HG03571 (cell line): Measurements from ENCODE around the gene NBEAL1.
"Not testable (repeated sequence)": the region's sequence is repeated elsewhere in the genome, so short reads cannot be mapped to it uniquely, and the experiment has no call there.

Source experiments
- ATAC-seq: cut with Tn5 transposase; IDR thresholded peaks from one replicate; pipeline ENCODE4 v1.9.1; 2021; ENCODE audit not compliant: unreplicated experiment

Gene NBEAL1

DNA sequence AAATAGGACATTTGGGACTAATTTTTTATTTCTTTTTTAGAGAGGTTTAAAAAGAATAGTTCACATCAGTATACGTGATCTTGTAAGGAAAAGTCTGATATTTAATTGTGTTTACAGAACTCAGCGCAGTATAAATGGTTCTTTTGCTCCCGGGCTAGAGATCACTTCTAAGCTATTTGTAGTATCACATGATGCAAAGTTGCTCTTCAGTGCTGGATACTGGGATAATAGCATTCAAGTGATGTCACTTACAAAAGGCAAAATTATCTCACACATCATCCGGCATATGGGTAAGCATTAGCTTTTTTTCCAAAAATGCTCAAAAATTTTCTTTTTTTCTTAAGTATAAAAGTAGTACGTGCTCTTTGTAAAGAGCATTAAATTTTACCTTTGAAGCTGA is 186.8 kb downstream of the NBEAL1 start:
- ATAC-seq, result no peak

DNA sequence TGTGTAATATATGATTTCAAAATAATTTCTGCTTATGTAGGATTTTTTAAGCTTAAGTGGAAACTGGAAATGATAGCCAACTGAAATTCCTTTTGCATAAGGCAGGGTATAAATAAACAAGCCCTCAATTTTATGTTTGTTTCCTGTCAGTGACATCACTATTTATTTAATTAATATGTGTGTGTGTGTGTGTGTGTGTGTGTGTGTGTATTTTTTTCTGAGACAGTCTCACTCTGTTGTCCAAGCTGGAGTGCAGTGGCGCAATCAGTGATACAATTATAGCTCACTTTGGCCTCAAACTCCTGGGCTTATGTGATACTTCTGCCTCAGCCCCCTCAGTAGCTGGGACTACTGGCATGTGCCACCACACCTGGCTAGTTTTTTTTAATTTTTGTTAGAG is 194.9 kb downstream of the NBEAL1 start:
- no peak for ATAC-seq

DNA sequence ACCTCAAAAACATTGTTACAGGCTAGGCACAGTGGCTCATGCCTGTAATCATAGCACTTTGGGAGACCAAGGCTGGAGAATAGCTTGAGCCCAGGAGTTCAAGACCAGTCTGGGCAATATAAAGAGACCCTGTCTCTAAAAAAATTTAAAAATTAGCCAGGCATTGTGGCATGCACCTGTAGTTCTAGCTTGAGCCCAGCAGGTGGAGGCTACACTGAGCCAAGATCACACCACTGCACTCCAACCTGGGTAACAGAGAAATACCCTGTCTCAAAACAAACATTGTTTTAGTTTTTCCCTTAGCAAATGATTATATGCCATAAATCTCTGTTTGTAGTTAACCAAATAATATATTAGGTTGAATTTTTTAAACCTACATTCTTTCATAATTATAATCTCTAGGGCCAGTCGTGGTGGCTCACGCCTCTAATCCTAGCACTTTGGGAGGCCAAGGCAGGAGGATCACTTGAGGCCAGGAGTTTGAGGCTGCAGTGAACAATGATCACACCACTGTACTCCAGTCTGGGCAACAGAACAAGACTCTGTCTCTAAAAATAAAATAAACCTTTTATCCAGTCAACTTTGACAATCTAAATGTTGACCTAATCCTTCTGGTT is 210.9 kb downstream of the NBEAL1 start:
- peak; percentile 62 for ATAC-seq

DNA sequence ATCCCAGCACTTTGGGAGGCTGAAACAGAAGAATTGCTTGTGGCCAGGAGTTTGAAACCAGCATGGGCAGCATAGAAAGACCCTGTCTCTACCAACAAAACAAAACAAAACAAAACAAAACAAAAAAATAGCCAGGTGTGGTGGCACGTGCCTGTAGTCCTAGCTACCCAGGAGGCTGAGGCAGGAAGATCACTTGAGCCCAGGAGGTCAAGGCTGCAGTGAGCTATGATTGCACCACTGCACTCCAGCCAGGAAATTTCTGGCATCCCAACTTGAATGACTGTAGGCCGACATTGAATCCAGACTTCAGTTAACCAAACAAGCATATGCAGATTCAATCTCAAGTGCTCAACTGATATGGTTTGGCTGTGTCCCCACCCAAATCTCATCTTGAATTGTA is 215.0 kb downstream of the NBEAL1 start:
- not testable (repeated sequence) for ATAC-seq

DNA sequence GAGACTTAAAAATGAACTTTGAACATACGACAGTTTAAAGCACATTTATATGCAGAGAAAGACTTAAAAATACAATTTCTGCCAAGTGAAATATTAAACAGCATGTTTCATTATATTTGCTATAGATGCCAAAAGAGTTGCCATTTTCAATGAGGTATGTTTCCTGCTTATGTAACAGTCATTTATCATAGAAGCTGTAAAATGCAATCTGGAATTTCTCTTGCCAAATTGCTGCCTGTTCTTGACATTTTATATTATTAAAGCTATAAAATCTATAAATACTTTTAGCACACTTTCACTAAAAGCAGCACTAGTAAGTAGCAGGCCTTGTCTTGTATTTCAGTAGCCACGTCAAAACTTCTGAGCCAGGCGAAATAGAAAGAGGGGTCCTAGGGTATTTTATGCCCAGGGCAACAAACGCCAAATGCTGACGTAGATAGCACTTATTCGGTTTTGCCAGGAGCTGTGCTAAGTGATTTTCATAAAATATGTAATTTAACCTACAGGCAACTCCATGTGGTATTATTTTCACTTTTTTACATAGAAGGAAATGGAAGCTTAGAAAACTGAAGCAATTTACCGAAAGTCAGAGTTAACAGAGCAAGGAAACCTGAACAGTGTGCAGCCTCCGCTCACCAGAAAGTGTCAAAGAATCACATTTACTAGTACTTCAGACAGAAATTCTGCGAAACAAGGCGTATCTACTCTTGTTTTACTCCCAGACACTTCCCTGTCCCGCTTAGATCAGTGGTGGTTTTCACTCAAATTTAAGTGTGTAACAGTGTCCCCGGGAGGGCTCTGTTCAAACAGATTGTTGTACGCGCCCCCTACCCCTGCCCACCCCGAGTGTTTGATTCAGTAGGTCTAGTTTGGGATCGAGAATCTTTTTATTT is 222.9 kb downstream of the NBEAL1 start:
- ATAC-seq, result no peak

DNA sequence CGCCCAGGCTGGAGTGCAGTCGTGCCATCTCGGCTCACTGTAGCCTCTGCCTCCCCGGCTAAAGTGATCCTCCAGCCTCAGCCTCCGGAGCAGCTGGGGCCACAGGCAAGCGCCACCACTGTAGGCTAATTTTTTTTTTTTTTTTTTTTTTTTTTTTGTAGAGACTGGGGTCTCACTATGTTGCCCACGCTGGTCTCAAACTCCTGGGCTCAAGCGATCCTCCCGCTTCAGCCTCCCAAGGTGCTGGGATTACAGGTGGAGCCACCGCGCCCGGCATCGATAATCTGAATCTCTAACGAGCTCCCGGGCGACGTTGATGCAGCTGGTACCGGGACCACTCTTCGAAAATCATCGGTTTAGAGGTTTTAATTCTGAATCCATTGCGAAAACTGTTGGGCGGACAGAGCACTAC is 223.6 kb downstream of the NBEAL1 start:
- no peak for ATAC-seq

DNA sequence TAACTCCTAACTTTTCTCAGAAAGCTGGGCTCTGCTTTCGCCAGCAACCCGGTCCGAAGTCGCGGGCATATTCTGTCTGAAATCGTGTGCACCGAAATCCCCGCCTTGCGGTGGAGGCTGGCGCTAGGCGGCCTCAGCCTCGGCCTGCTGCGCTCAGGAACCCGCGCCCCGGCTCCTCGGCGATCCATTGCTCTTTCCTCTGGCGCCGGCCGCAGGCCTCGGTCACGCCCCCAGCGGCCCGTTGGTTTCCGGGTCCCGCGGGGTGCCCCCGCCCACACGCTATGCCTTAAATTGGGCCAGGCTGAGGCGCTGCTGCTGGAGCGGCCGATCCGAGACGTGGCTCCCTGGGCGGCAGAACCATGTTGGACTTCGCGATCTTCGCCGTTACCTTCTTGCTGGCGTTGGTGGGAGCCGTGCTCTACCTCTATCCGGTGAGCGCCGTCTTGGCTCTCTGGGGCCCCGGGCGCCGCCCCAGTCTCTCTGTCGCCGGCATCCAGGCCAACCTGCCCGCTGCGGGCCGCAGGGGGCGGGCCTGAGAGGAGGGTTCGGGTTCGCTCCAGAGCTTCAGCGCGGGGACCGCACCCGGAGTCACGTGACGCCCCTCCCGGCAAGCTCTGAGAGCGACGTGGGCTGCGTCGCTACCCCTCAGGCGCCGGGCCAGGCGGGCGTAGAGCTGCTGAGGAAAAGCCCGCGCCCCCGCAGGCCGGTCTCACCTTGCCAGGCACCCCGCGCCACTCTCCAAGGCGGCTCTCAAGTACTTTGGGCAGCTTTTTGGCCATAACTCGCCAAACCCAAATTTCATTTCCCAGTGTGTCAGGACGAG is 224.2 kb downstream of the NBEAL1 start, which contains the start of gene CYP20A1:
Gene CYP20A1, plus strand, starts transcription at position 315 of the 823 bp plus-strand sequence. Its CDS starts 45 bp downstream, at position 360.
- peak; percentile 87 for ATAC-seq

DNA sequence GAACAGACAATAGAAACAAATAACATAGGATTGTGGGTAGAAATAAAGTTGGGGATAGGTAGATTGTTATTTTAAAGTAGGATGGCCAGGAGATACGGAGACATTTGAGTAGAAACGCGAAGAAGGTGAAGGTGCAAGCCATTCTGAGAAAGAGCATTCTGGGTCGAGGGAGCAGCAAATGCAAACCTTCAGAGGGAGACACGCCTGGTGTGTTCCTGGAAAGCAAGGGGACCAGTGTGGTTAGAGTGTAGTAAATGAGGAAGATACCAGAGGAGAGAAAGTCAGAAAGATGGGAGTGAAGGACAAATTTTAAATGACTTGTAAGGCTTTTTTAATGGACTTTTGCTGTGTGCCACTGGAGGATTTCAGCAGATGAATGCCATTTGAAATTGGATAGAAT is 225.8 kb downstream of the NBEAL1 start:
- no peak for ATAC-seq

DNA sequence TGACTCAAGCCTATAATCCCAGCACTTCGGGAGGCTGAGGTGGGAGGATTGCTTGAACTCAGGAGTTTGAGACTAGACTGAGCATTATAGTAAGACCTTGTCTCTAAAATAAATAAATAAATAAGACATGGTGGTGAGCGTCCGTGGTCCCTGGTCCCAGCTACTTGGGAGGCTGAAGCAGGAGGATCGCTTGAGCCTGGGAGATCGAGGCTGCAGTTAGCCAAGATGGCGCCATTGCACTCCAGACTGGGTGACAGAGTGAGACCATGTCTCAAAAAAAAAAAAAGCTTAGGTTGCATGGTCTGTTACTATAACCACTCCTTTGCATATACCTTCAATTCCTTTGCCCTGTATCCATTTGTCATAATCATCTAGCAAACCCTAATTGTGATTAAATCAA is 227.8 kb downstream of the NBEAL1 start:
- no peak for ATAC-seq

DNA sequence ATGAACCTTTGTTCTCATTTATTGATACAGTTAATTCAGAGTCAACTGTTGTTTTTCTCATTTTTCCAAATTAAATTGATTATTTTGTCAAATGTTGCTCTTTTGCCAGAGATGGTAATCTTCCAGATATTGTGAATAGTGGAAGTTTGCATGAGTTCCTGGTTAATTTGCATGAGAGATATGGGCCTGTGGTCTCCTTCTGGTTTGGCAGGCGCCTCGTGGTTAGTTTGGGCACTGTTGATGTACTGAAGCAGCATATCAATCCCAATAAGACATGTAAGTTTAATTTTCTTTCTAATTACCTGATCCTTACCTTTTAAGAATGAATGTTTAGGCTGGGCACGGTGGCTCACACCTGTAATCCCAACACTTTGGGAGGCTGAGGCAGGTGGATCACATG is 232.0 kb downstream of the NBEAL1 start:
- ATAC-seq, result no peak

DNA sequence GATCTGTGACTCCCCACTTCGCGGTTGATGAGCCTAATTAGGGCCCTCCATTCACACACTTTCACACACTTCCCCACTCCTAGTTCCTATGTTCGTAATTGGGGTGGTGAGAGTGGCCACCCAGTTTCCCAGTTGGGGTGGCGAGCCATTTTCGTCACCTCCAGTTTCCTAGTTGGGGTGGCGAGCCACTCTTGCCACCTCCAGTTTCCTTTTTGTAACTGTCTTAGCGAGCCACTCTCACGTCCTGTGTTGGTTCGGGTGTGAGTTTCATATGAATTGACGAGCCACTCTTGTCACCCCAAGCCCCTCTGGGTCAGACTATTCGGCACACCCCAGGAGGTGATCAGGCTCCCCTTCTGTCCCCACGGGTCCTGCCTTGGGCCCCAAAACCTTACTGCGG is 238.1 kb downstream of the NBEAL1 start:
- ATAC-seq, result no peak

DNA sequence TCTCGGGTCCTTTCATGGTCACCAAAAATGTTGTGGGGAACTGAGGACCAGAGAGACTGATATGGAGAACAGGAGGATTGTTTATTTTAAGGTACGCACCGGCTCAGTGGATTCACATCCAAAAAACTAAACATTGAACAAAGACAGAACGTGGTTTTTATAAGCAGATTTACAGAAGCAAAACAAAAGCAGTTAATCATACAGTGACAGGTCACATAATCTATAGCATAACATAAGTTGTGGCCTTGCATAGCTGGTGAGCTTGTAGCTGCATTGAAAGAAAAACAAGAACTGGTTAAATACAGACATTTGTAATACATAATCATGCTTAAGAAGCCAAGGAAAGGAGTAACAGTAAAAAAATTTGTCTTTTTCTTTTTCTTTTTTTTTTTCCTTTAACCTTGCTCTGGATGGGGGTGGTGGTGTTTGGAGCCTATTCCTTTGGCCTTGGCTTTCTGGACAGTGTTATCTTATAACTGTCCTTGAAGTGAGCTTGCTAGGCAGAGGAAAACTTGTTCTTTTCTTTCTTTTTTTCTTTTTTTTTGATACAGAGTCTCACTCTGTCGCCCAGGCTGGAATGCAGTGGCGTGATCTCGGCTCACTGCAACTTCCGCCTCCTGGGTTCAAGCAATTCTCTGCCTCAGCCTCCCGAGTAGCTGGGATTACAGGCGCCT is 238.9 kb downstream of the NBEAL1 start:
- ATAC-seq, result not testable (repeated sequence)

DNA sequence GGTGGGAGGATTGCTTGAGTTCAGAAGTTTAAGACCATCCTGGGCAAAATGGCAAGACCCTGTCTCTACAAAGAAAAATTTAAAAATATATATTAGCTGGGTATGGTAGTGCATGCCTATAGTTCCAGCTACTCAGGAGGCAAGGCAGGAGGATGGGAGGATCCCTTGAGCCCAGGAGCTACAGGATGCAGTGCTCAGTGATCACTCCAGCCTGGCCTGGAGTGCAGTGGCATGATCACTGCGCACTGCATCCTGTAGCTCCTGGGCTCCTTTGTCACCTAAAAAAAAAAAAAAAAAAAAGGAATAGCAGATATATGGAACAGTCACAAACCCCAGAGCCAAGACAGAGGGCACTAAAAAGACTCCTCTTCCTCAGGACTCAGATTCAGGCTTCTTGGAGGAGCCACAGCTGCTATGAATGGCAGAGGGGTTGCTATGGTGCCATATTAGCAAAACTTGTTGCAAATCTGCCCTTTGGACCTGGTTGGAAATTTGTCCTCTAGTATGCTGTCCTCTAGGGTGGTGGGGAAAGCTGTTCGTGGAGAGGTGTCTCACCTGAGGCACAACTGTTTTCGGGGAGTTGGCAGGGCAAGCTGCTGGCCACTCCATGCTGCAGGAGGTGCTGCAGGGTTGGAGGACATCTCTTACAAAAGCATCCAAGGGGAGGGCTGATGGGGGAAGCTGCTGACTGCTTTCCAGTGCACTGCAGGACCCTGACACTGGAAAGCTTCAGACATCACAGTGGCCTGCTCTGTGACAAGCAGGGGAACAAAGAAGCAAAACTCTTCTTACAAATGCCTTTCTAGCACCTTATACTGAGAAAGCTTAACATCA is 246.9 kb downstream of the NBEAL1 start:
- no peak for ATAC-seq
